NCI-H1105 treated with DMSO at 0.1 percent for 48 hours (cell line): Measurements from ENCODE around the gene RPS19.

ENCODE experiments used
- DNase-seq: peaks from one replicate; lab custom pipeline; 2025; lab: John Stamatoyannopoulos, UW

Gene RPS19

DNA sequence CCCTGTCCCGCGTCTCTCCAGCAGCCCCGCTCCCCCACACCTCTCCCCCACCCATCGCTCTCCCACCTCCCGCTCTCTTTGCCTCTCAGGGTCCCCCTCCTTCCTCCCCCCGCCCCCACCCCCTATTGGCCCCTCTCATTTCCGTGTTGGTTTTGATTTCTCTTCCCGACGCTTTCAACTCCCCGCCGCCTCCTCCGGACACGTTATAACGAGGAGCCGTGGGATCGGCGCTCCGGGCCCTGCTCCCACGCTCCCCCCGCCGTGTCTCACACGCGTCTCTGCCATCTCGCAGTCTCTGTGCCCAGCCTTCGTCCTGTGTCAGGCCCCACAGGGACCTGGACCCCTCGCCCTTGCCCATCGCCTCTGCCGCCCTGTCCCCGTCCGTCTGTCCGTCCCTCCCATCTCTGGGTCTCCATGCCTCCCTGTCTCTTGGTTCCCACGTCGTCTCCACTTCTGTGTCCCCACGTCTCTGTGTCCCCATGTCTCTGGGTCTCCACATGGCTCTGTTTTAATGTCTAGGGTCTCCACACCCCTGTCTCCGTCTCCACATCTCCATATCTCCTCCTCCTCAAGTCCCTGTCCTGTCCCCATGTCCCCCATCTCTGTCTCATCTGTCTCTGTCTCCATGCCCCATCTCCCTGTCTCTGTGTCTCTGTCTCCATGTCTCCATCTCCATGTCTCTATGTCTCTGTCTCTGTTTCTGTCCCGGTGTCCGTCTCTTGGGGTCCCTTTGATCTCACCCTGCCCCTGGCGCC, 55.1 kb downstream of the RPS19 start:
- DNase-seq, result no peak

GRCh38 chr19:41915776-41916414, 55.8 kb downstream of the RPS19 start:
- no peak for DNase-seq

DNA sequence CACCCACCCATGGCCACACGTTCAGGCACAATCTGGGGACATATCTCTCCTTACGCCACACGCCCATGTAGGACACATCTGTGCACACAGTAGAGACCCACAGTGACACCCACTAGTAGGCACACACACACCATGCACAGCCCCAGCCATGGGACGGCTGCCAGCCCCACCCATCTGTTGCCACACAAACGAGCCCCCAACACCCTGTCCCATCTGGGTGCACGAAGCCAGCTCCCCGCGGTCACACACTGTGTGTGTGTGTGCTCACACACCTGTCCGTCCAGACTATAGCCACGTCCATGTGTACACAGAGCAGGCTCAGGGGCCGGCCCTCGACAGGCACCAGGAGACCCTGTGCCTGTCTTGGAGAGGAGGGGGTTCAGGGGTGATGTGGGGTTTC, 57.6 kb downstream of the RPS19 start:
- no peak for DNase-seq

GRCh38 chr19:41918095-41918494, 58.0 kb downstream of the RPS19 start:
- DNase-seq, result no peak

DNA sequence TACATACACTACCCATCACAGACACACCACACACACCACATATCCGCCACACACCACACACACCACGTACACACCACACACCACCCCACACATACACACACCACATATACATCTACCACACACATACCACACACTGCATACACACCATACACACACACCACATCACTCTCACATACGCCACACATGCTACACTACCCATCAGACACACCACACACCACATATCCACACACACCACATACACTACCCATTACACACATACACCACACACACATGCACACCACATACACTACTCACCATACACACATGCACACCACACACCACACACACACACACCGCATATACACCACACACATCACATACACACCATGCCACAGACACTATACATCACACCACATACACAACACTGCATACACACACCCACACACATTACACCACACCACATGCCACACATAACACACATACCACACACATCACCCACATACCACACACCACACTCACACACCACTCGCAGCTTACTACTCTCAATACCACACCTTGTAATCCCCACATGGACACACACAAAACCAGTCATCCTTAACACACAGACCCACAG, 58.7 kb downstream of the RPS19 start:
- no peak for DNase-seq

GRCh38 chr19:41919948-41920712, 60.1 kb downstream of the RPS19 start:
- no peak for DNase-seq

- DNase-seq, result no peak
These were observed 61.0 kb downstream of the RPS19 start for GRCh38 chr19:41920882-41921576.

DNA sequence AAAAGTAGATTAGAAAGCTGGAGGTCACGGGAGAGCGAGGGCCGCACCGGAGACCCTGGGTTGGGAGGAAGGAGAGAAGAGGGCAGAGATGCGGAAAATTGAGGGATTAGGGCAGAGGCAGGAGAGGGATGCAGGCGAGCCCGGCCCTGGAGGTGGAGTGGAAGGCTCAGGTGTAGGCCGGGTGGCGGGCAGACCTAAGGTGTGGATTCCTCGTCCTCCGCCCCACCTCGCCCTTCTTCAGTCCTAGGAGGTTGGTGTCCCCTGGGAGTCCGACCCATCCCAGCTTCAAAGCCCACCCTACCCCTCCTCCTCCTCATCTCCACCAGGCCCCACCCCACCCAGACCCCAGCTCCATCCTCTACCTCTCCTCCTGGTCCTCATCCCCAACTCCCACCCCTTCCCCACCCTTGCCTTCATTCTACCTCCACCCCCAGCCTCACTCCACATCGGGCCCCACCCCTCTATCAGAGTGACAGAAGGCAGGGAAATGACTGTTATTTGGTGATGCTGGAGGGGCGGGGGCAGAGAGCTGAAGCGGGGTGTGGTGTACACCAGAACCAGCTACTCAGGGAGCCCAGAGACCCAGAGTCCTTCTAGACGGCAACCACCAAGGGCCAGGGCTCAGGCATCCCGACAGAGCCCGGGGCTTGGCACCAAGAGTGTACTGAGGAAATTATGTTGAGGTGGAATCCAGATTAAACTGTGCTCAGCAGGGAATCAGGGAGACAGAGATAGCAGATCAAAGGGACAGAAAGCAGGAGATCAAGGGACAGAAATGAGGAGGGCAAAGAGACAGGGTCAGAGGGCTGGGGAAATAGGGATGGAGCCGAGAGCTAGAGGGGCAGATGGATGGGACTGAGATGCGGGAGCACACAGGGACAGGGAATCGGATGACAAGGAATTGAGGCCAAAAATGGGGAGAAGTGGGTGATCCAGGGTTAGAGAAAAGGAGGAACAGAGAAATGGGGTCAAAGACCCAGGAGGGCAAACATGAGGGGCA, 61.8 kb downstream of the RPS19 start:
- no peak for DNase-seq
